ENCODE measurements around the gene PKHD1.

Gene PKHD1

DNA sequence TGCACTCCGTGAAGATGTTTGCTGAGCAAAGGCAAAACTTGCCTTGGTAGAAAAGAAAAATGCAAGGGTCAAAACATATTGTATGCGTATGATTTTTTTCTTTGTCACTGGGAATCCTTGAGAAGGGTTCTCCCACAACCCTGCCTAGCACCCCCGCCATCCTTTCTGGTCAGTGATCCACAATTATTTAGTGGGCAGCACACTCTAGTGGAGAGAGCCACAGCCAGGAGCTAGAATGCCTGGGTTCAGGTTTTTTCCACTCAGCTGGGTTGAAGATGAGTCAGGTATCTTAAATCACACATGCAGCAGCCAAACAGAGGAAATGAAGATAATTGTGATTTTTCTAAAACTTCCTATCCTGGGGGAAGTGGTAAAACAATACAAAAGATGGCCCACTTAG, 243.1 kb downstream of the PKHD1 start:
- no peak for DNase-seq

DNA sequence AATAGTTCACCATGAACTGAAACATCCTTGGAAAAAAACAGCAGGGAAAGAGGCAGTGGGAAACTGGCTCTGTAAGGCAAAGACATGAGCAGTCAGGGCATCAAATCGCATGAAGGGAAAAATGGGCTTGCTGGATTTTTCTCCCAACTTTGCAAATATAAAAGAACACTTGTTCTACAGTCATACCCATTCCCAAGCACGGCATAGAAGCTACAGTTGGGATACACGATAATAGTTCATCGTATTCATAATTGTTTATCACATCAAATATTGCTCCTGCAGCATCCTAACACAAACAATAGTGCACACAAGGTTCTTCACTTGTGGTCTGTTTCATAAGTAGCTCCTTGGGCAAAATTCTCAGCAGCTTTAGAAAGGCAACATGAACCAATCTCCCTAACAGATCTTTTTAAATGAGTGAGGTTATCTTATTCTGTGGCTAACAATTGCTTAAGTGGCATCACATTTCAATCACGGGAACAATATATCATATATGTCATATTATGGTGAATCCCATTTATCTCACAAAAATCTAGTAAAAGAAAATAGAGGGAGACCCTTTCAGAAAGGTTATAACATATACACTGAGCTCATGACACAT, 243.9 kb downstream of the PKHD1 start:
- no peak for DNase-seq

DNA sequence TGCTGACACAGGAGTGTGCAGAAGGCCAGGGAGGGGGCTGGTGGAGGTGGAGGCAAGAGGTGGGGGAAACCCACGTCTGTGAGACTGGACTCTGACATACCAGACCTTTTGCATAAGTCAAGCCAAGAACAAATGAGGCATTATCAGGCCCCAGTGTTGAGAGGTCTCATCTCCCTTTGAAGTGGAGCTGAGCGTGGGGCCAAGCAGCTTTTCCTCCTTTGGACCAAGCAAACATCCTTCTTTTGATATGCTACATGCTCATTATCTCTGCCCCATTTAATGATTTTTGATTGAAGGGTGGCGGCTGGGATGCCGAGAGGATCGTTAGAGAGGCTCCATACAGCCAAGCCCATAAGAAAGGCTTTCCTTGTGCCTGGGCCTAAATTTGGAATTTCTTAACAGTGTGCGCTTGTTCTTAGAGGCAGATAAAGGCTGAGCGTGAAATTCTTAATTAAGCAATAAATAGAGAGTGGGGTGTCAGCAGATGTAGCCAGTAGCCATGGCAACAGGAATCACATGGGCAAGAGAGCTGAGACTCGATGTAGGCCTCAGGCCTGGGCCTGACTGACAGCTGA, 244.5 kb downstream of the PKHD1 start:
- no peak for DNase-seq

DNA sequence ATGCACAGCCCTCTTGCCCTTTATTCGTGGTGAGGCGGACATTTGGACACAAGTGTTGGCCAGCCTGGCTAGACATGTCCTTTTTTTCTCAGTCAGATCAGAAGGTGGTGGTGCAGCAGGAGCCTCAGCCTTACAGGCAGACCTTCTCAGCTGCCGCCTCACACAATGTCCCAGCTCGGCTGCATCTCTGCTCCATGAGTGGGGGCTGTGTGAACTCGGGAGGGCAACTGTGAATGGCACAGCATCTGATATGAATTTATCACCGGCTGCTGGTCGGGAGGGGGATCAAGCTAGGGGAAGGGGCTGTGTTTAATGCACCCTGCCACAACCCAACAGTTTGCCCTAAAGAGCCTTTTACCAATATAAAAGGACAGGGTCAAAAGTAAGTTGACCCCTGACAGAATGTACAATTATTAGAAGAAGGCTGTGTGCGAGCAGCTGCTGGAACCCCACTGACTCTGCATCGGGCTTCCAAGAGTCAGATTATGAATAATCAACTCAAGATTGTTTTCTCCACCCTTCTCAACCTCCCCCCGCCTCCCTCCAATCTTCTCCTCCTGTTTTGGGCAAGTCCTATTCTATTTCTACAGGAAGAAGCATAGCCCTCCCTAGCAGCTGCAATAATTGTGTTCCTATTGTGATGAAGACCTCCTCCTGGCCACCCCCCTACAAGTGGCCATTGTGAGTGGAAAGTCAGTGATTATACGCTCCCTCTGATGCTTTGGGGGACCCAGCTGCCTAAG, 245.2 kb downstream of the PKHD1 start:
- DNase-seq = no peak

DNA sequence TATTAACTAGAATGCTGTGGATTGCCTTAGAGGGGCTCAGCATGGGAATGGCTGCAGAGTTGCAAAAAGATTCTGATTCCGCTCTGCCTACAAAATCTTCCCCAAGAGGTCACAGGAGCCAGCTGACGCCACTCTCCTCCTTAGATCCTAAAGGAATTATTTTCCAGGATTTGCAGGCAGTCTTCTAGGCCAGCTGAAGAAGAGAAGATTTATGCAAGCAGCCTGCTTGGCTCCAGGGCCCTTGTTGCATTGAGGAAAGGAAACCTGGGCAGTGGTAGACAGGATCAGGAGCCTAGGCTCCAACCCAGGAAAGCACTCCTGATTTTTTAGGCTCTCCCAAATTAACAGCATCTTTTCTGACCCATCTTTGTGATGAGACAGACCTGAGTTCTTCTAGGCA, 245.8 kb downstream of the PKHD1 start:
- DNase-seq = no peak

DNA sequence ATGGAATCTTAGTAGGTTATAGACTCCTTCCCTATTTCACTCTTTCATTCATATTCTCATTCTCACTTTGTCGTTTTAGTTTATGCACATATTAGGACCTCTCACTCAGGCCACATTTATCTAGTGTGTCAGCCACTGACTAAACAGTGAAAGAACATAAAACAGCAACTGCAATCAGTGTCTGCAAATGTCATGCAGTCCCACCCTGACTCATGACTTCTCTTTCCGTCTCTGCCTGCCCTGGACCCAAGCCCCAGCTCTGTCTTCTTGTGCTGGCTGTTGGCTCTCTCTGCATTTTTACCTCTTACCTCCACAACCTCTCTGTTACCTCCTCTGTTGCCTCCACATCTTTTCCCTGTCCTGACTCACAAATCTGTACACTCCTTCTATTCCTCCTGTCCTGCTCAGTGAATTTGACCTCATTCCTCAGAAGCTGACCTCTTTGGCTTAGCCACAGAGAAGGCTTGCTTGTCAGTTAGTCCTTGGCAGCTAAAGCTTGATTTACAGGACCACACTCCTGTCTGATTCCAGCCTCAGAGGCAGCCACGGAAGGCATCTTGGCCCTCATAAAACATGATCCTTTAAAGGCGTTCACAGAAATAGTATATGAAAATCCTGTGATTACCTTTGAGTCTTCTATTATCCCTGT, 247.6 kb downstream of the PKHD1 start:
- DNase-seq = no peak

DNA sequence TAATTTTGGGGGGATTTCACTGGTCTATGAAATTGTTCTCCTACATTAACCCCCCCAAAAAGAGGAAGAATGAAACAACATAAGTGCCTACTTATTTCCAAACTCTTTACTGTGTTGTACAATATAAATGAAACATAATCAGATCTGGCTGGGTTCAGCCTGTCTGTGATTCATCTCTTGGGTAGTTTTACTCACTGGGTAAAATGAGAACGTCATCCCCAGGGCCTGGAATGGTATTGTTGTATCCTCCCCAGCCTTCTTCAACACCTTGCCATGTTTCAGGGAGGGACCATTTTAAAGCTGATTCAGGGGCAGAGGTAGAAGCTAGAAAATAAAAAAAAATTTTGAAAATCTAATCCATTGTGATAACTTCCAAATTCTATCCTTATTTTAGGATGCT, 256.7 kb downstream of the PKHD1 start:
- DNase-seq = no peak

DNA sequence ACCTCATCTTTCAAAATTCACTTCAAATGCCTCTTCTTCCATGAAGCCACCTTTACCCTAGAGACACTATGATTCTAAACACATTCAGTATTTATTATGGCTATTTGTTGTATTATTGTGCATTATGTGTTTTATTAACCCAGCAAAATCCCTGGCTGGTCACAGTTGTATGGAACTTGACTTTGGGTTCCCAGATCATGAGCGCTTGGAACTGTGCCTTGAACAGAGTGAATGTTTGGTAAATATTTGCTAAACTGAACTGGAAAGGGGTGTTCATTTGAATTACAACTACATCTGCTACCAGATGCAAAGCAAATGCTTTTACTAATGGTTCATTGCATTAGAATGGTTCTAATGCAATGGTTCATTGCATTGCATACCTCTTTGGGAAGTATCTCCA, 259.8 kb downstream of the PKHD1 start:
- DNase-seq = no peak

DNA sequence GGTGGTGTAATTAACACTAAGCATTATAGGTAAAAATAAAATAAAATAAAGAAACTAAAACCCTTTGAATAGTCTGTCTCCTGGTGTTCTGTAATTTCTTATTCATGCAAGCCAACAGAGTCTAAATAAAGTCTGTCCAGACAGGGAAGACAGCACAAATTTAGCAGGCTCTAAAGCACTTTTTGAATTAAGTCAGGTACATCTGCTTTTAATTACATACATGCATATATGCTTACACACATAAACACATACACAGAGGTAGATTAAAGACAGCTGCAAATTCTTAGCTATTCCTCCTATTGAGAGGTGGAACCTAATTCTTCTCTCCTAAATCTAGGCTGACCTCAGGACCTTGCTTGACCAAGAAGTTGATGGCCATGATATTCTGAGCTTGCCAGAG, 262.5 kb downstream of the PKHD1 start:
- no peak for DNase-seq

DNA sequence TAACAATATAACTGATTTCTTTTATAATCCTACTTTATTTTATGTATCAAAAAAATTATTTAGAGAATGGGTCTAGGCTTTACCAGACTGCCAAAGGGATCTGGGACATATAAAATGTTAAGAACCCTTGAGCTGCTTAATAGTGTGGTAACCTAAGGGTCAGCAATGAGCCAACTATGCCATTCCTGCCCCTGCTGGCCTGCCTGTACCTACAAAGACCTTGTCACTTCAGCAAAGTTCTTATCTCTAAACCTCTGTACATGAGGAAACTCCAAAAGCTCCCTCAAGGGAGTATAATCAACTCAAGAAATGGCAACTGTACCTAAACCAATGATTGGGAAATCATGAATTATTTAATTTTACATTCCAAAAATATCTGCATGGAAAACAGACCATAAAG, 266.9 kb downstream of the PKHD1 start:
- DNase-seq = no peak

DNA sequence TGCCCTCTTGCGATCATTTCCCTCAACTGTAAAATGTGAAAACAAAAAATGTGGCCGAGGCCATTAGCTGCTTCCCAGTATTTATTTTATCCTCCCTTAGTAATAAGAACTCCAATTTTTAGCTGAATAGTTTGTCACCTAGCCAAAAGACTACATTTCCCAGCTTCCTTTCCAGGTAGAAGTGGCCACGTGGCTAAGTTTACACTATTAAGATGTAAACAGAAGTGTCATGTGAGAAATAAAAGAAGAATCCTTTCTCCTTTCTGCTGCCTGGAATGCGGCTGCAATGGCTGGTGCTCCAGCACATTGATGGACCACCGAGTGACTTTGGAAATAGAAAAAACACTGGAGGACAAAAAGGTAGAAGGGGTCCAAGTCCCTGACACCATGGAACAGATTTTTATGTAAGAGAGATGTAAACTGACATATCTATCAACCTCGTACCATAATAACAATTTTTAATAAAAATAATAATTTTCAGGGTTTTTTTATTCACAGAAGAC, 268.8 kb downstream of the PKHD1 start:
- no peak for DNase-seq

DNA sequence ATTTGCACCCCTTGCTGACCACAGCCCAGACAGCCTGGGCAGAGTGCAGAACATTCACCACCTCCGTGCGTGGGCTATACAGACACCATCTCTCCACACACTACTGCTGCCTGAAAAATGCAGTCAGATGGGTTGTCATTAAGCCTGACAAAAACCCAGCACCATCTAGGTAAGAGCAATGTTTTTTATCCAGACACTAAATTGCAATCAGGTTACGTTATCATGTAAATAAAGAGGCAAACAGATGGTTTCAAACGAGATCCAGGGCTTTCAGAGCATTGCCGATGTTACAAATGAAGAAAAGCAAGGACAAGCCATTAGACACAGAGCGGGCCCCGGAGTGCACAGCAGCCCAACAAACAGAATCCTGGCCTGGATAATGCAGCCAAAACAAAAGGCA, 269.6 kb downstream of the PKHD1 start:
- DNase-seq = no peak

DNA sequence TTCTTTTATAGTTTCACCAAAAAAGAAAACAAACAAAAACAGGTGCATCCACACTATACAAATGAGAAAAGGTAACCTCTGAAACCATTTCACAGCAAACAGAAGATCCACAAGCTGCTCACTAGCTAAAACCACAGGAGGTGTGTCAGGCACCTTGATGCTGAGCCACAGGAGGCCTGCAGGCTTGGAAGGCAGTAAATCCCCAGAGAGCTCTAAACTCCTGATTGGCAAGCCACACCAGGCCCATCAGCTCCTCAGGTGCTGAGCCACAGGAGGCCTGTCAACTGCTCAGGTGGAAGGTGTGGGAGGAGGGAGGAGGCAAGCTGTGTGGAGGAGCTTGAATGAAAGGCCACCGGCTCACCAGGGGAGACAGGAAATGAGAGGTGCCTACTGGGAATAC, 273.0 kb downstream of the PKHD1 start:
- DNase-seq = no peak

DNA sequence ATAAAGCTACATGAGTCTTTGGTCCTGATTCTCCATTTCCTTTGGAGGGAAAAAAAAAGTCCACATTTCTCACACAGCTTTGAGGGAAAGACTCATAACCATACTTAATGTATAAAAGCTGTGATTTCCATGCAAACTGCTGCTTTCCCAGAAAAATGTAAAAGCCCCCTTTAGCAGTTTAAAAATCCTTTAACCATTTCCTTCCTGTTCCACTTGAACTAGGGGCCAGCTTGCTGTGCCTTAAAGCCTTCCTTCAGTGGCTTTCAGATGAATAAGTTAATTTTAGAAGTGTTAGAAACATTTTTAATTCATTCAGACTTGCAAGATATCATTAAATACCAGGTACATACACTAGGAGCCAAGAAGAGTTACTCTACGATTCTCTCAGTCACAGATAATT, 273.5 kb downstream of the PKHD1 start:
- no peak for DNase-seq

DNA sequence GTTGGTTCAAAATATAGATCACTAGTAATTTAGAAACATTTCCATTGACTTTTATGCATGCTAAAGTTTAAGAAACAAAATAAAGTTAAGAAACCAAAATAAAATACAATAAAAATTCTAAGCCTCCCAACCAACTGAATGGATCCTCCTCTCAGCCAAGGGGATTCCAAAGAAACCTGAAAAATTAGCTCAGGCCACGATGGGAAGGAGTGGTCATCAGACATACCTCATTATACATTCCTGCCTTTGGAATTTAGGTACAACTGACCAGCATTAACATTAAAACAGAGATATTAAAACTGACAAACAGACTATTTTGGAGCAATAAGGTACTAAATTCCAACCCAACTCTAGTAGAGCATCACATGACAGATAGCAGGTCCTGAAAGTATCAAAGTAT, 275.2 kb downstream of the PKHD1 start:
- DNase-seq = no peak

DNA sequence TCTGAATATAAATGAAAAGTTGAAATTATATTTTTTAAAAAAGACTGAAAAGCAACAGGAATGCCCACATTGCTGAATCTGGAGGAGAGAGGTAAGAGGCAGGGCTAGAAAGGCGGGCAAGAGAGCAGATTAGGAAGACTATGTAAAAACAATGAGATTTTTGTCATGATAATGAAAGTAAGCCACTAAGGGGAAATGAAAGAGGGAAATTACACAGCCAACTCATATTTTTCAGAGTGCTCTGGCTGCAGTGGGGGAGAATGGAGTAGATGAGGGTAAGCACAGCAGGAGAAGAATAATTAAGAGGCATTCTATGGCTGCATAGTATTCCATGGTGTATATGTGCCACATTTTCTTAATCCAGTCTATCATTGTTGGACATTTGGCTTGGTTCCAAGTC, 281.9 kb downstream of the PKHD1 start:
- DNase-seq = no peak

DNA sequence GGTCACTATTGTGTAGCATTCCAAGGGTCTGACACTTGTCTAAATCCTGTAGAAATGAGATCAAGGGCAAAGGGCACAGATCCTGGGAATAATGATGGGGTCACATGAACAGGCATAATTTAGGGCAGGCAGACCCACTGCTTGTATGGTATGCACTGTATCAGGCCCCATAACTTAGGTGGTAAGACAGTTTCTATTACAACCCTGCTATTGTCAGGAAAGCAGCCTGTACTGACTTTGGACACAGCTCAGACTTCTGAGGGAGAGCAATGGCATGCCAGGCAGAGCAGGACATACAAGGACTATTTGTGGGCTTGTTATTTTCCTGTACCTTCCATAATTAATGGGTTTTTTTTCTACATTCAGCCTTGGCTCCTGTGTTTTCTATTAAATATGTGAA, 286.8 kb downstream of the PKHD1 start:
- DNase-seq = no peak

DNA sequence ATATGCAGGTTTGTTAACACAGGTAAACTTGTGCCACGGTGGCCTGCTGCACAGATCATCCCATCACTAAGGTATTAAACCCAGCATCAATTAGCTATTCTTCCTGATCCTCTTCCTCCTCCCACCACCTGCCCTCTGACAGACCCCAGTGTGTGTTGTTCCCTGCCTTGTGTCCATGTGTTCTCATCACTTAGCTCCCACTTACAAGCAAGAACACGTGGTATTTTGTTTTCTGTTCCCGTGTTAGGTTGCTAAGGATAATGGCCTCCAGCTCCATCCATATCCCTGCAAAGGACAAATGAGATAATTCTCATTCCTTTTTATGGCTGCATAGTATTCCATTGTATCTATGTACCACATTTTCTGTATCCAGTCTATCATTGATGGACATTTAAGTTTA, 294.0 kb downstream of the PKHD1 start:
- no peak for DNase-seq

DNA sequence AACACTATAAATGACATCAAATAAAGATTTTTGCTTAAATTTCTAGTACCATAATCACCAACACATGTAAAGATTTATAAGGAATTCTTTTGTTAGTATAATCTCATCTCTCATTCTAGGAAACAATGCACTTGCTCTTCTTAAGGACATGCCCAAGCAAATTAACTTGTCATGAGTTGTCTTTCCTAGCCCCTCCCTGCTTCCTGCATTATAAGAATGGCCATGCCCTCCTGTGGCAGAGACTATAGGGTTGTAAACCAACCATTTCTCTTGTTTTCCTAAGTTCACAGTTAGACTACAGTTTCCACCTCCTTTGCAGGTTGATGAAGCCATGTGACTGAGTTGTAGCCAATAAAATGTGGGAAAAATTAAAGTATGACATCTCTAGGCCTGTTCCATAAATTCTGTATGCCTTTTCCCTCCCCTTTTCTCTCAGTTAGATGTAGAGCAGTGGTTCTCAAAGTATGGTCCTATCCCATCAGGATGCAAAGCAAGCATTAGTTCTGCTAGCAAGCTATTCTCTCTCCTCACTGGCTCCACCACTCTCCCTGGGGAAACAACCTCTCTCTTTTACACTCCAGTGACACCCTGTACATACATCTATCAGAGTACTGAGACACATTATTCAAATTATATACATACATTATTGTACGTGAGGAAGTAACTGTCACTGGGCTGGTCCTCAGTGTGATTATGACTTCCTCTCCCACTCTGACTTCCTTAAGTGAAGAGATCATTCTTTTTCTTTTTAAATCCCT, 295.0 kb downstream of the PKHD1 start:
- DNase-seq = no peak

DNA sequence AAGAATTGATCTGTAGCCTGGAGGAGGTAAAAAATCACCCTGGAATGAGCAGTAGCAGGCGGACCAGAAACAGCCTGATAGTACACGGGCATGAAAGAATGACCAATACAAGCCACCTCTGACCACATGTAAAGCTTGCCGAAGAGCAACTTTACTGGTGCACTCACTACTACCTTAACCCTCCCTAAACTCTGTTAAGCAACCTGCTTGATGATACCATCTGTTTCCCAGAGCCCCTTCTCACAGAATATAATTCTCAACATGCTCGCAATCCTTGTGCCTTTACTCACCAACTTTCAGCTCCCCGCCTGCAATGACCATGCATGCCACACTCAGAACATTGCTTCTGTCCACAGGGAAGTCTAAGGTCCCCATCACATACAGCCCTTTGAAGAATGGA, 296.5 kb downstream of the PKHD1 start:
- DNase-seq = no peak

DNA sequence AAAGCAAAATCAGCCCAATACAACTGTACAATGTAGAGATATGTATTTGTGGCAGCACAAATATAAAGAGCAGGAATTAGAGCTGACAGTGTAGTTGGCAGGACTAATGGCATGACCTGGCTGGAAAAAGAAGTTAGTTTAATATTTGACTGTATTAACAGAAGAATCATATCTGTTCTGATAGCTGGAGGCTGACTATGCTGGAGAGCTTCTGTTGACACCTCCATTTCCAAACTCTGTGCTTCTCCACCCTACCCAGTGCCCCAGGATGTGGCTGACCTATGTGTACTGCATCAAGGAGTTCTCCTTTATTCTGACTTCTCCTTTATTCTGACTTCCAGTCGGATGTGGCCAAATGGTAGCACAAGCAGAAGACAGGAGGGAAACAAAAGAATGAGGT, 299.3 kb downstream of the PKHD1 start:
- no peak for DNase-seq

DNA sequence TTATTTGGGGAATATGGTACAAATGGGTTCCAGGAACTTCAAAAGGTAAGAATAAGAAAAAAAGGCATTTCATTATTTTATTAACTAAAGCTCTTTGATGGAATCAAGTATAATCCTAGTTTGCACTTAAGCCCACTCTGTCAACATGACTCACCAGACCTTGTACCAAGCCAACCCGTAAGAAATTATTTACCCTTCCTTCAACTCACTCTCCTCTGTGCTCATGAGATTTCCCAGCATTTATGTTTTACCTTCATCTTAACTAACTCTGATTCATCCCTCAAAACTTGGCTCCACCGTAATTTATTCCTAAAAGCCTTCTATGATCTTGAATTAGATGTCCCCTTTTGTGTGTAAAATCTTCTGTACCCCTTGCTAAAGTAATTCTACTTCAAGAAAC, 308.7 kb downstream of the PKHD1 start:
- DNase-seq = no peak

DNA sequence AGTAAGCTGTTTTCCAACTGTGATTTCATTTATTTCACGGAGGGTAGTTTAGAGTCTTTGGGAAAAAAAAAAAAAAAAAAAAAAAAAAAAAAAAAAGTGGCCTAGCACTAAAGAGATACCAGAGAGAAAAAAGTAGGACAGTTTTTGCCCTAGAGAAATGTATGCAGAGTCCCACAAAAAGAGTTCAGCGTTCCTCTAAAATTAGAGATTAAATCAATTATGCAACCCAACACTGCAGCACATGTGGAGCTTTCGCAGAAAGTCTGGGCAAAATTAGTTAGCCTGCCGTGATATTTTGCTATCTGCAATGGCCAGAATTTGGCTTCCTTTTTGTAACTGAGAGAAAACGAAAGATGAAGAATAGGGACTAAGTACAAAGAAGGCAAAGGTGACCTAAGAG, 309.8 kb downstream of the PKHD1 start:
- DNase-seq = no peak

All from T1000 (cell line).